ENCODE data around the gene NR3C2.

GRCh38 chr4:148200960-148201359 lies 241.3 kb downstream of the NR3C2 start:
- TF ChIP-seq, protein P1, sequence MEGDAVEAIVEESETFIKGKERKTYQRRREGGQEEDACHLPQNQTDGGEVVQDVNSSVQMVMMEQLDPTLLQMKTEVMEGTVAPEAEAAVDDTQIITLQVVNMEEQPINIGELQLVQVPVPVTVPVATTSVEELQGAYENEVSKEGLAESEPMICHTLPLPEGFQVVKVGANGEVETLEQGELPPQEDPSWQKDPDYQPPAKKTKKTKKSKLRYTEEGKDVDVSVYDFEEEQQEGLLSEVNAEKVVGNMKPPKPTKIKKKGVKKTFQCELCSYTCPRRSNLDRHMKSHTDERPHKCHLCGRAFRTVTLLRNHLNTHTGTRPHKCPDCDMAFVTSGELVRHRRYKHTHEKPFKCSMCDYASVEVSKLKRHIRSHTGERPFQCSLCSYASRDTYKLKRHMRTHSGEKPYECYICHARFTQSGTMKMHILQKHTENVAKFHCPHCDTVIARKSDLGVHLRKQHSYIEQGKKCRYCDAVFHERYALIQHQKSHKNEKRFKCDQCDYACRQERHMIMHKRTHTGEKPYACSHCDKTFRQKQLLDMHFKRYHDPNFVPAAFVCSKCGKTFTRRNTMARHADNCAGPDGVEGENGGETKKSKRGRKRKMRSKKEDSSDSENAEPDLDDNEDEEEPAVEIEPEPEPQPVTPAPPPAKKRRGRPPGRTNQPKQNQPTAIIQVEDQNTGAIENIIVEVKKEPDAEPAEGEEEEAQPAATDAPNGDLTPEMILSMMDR (IDR thresholded peaks at IDR 0.05; ENCODE audit: low read length): no peak
- TF ChIP-seq EZH2 (IDR thresholded peaks at IDR 0.05; ENCODE audit: borderline replicate concordance, low read length): no peak

All from OCI-LY1 (cell line).